ENCODE data around the gene ESF1.

DNA sequence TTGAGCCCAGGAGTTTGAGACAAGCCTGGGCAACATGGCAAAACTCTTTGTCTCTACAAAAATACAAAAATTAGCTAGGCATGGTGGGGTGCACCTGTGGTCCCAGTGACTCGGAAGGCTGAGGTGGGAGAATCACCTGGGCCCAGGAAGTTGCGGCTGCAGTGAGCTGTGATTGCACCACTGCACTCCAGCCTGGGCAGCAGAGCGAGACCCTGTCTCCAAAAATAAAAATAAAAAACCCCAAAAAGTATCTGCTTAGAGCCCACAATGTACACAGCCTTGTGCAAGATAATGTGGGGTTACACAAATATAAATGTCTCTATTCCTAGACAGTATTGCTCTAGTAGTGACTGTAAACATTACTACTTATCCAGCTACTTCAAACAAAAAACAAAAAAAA lies 5.9 kb downstream of the ESF1 start:
- TF ChIP-seq, protein P1, sequence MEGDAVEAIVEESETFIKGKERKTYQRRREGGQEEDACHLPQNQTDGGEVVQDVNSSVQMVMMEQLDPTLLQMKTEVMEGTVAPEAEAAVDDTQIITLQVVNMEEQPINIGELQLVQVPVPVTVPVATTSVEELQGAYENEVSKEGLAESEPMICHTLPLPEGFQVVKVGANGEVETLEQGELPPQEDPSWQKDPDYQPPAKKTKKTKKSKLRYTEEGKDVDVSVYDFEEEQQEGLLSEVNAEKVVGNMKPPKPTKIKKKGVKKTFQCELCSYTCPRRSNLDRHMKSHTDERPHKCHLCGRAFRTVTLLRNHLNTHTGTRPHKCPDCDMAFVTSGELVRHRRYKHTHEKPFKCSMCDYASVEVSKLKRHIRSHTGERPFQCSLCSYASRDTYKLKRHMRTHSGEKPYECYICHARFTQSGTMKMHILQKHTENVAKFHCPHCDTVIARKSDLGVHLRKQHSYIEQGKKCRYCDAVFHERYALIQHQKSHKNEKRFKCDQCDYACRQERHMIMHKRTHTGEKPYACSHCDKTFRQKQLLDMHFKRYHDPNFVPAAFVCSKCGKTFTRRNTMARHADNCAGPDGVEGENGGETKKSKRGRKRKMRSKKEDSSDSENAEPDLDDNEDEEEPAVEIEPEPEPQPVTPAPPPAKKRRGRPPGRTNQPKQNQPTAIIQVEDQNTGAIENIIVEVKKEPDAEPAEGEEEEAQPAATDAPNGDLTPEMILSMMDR (conservative IDR thresholded peaks at IDR 0.05; ENCODE audit: low read length), result no peak
- TF ChIP-seq EZH2phosphoT487 (IDR thresholded peaks at IDR 0.05; ENCODE audit: borderline replicate concordance, low read depth, low read length), result no peak
